DLD1 (cell line): Measurements from ENCODE around the gene RTN4IP1.

Experiments used
- in situ Hi-C: cut with HindIII; loops from 2 replicates; pipeline ENCODE4 v1.10.0; 2017; ENCODE audit warnings: low sequenced_read_pairs

Gene RTN4IP1, protein sequence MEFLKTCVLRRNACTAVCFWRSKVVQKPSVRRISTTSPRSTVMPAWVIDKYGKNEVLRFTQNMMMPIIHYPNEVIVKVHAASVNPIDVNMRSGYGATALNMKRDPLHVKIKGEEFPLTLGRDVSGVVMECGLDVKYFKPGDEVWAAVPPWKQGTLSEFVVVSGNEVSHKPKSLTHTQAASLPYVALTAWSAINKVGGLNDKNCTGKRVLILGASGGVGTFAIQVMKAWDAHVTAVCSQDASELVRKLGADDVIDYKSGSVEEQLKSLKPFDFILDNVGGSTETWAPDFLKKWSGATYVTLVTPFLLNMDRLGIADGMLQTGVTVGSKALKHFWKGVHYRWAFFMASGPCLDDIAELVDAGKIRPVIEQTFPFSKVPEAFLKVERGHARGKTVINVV

DNA sequence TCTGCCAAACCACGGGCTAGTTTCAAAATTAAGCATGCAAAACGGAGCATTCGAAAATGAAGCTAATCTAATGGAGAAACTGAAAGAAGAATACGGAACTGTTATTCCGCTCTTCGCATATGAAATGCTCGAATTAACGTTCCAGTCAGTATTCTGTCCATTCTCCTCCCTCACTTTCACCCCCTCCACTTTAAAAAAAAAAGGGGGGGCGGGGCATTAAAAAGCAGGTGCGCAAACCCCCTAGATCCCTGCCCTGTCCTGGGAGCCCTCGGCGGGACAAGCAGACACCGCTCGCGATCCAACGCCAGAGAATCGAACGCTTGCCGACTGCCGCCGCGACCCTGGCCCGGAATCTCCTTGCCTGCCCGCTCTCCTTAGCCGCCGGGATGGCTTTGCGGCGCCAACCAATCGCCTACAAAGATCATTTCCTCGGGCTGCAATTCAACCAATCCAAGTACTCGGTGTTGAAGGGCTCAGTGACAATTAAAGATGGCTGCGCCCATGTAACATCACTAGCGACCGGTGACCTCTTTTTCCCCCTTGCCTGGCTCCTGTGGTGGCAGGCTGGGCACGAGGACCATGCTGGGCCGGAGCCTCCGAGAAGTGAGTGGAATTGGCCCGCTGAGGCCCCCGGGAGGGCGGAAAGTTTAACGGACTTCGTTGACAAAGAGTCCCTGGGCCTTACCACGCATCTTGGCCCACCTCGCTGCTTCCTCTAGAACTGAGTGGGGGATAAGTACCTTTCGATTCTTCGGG is at the start of gene RTN4IP1, which contains the start of gene QRSL1:
TSS of gene RTN4IP1 (minus strand) at position 396 of the 756 bp plus-strand sequence. CDS start 477 bp downstream, outside the sequence.
TSS of gene QRSL1 (plus strand) at position 476 of the 756 bp plus-strand sequence. CDS start at position 580, 104 bp downstream.
- in situ Hi-C loops, result no loop called here

DNA sequence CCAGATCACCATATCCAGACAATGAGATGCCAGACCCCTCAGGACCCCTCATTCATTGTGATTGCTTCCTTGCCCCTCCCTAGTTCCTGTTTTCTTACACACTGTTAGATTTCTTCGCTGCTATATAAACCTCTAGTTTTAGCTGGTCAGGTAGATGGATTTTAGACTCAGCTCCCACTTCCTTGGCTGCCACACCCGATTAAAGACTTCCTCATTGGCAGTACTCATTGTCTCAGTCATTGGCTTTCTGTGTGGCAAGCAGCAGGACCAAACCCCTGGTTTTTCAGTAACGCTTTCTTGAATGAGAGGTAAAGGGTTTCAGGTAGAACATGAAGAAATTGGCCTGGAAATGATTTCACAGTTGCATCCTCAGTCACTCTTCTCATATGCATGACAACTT is 48.0 kb upstream of the RTN4IP1 start:
- in situ Hi-C loops, result no loop called here

DNA sequence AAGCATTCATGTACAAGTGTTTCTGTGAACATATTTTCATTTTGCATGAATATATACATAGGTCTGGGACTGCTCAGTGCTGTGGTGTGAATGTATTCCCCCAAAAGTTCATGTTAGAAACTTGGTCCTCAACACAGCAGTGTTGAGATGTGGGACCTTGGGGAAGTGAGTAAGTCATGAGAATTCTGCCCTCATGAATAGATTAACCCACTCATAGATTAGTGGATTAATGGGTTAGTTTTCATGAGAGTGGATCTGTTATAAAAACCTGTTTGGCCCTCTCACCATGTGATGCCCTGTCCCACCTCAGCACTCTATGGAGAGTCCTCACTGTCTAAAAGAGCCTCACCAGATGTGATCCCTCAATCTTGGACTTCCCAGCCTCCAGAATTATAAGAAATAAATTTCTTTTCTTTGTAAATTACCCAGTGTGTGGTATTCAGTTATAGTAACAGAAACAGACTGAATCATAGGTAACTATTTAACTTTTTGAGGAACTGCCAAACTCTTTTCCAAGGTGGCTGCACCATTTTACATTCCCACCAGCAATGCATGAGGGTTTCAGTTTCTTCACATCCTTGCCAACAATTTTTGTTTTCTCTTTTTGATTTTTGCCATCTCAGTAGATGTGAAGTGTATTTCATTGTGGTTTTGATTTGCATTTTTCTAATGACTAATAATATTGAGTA is 45.4 kb upstream of the RTN4IP1 start:
- in situ Hi-C loops, result no loop called here

DNA sequence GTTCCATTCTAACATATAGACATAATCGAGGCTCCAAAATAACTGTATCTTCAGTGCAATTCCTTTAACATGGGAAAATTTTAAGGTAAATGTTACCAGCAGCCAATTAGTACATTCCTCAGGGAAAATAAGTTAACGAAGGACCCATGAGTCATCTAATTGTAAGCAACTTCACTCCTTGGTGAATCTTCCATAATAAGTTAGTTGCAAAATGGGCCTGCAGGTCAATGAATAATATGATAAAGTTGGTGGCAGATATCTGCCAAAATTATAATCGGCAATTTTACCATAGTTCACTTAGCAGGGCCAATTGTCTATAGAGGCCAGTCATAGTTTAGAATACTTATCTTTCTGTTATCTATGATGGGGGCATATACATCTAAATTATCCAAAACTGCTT is 42.4 kb upstream of the RTN4IP1 start:
- in situ Hi-C loops, result no loop called here

DNA sequence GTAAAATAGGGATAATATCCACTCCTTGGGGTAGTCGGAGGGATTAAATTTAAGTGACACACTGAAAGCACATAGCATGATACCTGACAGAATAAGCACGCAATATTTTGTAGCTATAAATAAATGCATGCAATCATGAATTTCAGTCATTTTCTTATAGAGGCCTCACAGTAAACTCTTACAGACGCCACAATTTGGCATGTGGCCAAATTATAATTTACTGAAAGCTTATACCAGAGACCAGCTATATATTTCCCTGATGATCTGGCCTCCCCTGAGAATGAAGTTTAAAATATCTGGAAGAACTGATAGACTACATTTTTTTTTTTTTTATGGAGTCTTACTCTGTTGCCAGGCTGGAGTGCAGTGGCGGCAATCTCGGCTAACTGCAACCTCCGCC is 40.9 kb upstream of the RTN4IP1 start:
- in situ Hi-C loops, result no loop called here

DNA sequence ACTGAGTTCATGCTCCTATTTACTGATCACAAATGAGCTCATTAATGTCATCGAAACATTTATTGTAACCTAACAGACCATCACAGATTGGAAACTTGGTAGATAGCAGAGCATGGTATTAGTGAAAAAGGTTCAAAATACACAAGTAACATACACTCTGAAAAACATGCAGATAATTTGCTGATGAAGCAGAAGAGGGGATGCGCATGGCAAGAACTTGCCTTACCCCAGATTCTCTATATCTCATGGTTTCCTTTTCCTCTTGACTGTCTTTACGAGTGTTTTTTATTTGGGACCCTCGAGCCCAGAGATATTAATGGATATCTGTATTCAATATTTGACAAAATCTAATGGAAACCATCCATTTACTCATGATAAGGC is 37.7 kb upstream of the RTN4IP1 start:
- in situ Hi-C loops, result no loop called here

DNA sequence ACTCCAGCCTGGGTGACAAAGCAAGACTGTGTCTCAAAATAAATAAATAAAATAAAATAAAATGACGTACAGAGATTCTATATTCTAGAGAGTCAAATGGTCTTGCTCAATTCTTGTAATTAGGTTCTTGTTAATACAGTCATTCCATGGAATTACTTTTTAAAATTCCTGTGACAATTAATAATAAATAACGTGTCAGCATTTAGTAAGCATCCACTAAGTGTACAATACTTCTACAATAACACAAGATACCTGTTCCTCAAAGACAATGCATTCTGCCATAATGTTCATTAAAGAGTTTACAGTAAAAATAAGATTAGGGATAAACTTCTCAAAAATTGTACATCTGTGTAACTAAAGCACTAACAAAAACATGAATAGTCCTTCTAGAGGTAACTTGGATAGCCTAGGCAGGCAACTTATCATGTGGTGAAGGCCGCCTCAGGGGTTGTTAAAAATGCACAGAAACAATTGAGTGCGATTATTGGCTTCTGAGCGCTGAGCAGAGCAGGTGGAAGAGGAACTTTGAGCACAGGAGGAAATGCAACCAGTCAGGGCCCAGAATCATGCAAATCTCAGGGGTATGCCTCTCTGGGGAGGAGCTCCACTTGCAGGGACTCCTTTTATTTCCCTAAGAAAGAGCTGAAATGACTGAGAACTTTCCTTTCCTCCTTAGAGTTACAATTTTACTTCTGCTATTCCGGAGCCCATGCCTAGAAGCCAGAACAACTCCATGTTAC is 37.2 kb upstream of the RTN4IP1 start:
- in situ Hi-C loops, result no loop called here

DNA sequence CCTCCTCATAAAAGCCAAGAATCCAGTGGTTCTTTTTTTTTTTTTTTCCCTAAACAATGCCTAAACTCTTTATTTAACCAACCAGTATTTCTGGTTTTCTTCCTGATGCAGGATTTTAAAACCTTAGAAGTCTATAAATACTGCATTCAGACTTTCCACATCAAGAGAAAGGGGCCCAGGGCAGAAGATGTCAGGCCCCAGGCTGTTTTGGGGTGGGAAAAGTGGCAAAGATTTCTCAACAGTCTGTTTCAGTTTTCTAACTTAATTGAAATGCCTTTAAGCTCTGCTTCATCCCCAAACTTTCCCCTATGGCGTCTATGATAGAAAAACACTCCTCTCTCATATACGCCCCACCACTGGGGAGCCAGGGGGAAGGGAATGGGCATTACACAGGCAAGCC is 33.2 kb upstream of the RTN4IP1 start:
- in situ Hi-C loops, result no loop called here

DNA sequence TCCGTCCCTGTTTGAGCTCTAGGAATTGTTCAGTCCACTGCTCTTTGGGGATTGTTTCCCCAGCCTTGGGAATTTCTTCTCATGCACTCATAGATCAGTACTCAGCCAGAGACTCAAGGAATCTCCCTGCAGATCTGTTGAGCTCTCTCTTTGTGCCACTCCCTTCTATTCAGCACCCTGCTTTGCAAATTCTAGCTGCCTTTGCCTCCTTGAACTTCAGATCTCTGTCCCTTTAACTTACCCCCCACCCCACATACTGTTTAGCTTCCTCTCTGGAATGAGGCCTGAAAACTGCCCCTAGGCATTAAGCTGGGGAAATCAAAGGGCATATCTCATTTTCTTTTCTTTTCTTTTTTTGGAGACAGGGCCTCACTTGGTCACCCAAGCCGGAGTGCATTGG is 30.6 kb upstream of the RTN4IP1 start:
- in situ Hi-C loops, result no loop called here

DNA sequence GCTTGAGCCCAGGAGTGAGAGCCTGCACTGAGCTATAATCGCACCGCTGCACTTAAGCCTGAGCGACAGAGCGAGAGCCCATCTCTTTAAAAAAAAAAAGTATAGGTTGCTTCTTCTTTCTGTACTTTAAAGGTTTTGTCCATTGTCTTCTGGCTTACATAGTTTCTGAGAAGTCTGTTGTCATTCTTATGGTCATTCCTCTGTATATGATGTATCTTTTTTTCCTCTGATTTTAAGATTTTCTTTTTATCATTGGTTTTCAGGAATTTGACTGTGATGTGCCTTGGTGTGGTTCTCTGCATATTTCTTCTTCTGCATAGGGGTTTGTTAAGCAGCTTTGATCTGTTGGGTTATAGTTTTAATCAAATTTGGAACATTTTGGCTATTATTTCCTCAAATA is 29.2 kb upstream of the RTN4IP1 start:
- in situ Hi-C loops, result no loop called here

DNA sequence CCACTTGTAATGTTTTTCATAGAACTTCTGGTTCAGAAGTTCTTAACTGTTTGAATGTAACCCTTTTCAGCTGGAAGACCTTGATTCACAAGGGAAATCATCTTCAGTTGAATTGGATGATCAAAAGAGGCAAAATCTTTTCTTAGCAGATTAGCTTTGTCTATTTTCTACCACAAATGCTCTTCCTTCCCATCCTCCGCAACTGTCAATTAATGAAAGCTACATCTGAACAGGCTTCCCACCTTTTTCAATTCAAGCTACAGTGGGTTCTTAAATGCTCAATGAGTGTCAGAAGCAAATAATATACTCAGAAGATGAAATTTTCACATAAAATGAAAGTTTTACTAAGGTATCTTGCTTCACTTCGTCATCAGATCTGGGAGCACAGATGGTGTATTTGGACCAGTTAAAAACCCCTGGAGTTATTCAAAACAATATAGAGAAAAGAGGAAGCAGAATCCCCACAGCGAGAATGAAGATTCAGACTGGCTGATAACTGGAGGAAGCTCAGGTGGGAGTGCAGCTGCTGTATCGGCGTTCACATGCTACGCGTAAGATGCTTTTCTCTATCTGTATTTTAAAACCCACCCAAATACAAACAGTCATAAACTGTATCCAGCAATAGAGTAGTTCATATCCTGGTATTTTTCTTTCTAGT is 19.5 kb upstream of the RTN4IP1 start:
- in situ Hi-C loops, result no loop called here

DNA sequence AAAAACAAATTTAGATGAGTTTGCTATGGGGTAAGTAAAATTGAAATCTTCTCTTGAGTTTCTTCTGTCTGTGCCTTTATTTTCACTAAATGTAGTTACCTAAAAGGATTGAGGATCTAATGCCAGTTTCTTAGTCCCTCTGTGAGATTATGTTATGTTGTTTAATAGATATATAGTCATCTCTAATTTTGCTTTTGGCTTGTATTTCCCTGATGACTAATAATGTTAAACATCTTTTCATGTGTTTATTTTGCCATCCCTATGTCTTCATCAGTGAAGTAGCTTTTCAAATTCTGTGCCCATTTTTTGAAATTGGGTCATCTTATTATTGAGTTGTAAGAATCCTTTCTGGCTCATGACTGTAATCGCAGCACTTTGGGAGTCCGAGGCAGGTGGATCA is 13.8 kb upstream of the RTN4IP1 start:
- in situ Hi-C loops, result no loop called here

DNA sequence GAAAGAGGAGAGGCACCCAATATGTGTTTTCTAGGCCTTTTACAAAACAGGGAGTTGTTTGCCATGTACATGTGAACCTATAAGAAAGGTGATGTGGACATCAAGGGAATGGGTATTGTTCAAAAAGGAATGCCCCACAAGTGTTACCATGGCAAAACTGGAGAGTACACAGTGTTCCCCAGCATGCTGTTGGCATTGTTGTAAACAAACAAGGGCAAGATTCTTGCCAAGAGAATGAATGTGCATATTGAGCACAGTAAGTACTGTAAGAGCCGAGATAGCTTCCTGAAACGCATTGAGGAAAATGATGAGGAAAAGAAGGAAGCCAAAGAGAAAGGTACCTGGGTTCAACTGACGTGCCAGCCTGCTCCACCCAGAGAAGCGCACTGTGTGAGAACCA is 13.2 kb upstream of the RTN4IP1 start:
- in situ Hi-C loops, result no loop called here

DNA sequence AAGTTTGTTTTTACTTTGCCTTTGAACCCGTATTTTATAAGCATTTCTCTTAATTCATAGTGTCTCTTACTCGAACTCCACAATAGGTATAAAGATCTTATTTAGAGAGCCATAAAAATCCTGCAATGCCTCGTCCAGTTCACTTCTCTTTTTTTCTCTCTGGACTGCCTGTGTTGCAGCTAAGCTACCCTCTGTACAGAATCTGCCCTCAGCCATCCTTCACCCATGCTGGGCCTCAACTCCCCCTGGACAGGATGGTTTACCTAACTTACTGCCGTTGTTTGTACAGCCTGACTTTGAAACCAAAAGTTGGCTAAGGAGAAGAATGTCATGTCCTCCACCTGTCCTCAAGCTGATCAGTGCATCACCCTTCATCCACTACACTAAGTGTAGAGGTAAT is 10.5 kb upstream of the RTN4IP1 start:
- in situ Hi-C loops, result loop anchor here (10.0 kb wide), 1 partner anchor 55 kb away; no protein-coding TSS in a partner anchor

DNA sequence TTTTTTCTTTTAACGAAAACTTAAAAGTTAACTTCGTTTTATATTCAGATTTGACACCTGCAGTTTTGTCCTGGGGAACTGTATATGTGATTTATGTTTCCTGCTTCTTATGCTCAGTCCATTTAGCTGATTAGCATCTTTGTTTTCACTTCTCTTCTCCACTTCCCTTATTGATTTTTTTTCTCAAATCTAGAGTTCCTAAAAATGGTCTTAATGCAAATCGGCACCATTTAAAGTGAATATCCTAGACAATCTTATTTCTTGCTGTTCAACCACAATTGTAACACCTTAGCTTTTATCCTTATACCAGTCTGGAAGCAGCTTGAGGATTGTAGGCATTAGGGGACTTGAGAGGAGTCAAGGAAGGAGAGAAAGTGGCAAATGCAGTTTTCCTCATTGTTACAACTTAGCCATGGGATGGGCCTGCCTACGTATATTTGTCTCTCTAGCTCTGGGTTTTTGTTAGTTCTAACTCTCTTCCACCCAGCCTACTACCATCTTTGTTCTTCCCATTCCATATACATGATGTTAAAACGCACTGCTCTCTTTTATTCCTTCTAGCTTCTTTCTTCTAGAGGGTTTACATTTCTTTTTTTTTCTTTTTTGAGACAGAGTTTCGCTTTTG is 8.5 kb upstream of the RTN4IP1 start:
- in situ Hi-C loops, result loop anchor here (10.0 kb wide), 1 partner anchor 53 kb away; no protein-coding TSS in a partner anchor

DNA sequence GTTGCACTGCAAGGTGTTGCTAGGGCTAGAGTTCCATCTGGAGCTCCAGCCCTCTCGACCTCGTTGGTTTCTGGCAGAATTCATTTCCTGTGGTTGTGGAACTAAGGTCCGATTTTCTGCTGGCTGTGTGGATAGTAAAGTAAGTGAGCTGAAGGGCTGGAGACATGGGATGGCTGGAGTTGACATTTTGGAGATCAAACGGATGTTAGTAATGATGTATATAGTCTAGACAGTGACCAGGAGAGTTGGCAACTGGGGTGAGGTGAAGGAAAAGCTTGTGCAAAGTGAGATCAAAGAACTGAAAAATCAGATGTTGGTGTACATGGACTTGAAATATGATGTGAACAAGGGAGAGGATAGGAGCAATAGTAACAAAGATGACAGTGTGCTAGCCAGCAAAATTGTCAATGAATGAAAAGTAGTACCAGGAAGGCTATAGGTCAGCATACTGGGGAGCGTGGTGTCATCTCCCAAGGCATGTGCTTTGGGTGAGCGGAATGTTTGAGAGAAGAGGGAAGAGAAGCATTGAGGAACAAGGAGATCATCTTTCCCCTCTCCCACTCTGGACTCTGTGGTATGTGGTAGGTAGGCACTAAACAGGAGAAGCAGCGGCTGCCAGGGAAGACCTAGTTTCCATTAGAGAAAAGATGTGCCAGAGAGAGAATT is 7.9 kb upstream of the RTN4IP1 start:
- in situ Hi-C loops, result loop anchor here (10.0 kb wide), 1 partner anchor 52 kb away; no protein-coding TSS in a partner anchor

DNA sequence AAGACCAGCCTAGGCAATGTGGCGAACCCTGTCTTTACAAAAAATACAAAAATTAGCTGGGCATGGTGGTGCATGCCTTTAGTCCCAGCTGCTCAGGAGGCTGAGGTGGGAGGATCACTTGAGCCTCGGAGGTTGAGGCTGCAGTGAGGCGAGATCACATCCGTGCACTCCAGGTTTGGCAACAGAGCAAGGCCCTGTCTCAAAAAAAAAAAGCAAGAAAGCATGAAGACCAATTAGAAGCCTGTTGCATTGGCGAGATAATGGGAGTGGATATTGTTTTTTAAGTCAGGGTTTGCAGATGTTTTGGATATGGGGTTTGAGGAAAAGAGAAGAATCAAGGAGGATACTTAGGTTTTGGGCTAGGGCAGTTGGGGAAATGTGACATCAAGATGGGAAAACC is 5.3 kb upstream of the RTN4IP1 start:
- in situ Hi-C loops, result loop anchor here (10.0 kb wide), 1 partner anchor 50 kb away; no protein-coding TSS in a partner anchor

DNA sequence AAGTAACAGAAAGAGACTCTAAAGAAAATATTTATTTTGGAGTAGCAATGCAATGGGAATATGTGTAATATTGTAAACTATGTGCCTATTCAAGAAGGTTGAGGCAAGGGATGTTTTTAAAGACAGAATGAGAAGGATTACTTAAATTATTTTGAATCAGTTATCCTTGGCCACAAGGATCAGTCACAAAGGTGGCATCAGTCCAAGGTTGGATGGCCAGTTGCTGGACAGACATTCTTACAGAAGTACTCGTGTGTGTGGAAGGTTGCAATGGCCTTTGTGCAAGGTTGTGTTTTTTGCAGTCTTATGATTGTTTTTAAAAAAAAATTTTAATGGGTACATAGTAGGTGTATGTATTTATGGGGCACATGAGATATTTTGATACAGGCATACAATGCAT is 2.0 kb upstream of the RTN4IP1 start:
- in situ Hi-C loops, result loop anchor here (10.0 kb wide), 1 partner anchor 47 kb away; no protein-coding TSS in a partner anchor

DNA sequence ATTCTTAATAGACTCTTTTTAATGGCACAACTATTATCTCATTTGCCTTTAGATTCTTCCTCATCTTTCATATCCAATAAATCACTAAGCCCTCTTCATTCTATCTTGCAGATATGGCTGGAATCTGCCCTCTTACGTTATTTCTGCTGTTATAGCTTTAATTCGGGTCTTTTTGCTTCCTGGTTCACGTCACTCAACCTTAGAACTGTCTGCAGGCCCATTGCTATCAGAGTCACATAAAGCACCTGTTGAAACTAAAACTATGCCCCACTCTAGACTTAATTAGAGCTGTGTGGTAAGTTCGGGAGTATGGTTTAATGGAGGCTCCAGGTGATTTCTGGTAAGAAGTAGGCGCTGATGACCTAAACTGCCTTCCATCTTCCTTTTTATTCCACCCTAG is 1.1 kb upstream of the RTN4IP1 start:
- in situ Hi-C loops, result loop anchor here (10.0 kb wide), 1 partner anchor 46 kb away; no protein-coding TSS in a partner anchor
